Right lobe of liver (tissue), 4 donors: ENCODE measurements around the gene TSPAN14.

Experiments used
- POLR2A ChIP-seq: fragments of 450-650 bp; IDR thresholded peaks from one replicate; pipeline ENCODE4 v1.6.1; 2017; ENCODE audit warnings: antibody characterized with exemption, mild to moderate bottlenecking
- TF ChIP-seq, protein P1 (sequence below), 4 donors: fragments of 200-600 bp in 3 of 4; fragments of 450-650 bp in 1 of 4; IDR thresholded peaks; one replicate each; pipeline versions ENCODE4 v1.5.1 to v1.8.0; 2016 to 2022; ENCODE audit warnings: antibody characterized with exemption in 4 of 4, mild to moderate bottlenecking in 2 of 4
- donor health status: DM: no; HTN: no; CAD: no.
- donor health status: DM: no; HTN: no; CAD: no.
- donor health status: DM: no; HTN: yes; CAD: no.

DNA sequence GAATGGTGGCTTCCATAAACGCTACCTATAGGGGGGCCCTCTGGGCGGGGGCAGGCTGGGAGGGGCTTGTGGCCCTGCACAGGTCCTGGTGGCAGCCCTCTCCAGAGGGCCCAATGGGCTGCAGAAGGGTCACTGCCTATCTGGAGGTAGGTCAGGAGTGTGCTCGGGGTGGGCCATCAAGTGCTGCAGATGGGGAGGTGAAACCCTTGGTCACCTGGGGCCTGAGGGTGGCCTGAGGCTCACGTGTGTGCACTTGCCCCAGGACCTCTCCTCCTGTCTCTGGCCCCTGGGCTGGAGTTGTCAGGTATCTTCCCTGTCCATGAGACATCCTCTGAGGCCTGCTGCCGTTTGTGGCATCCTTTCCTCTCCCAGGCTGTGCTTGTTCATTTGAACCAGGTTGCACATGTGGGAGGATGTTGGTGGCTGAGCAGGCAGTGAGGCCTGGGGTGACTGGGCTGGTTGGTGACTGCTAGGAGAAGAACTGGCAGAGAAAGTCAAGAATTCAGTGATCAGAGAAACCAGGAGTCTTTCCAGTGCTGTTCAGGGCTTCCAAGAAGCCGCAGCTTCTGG lies 62.5 kb downstream of the TSPAN14 start:
- TF ChIP-seq, protein P1, sequence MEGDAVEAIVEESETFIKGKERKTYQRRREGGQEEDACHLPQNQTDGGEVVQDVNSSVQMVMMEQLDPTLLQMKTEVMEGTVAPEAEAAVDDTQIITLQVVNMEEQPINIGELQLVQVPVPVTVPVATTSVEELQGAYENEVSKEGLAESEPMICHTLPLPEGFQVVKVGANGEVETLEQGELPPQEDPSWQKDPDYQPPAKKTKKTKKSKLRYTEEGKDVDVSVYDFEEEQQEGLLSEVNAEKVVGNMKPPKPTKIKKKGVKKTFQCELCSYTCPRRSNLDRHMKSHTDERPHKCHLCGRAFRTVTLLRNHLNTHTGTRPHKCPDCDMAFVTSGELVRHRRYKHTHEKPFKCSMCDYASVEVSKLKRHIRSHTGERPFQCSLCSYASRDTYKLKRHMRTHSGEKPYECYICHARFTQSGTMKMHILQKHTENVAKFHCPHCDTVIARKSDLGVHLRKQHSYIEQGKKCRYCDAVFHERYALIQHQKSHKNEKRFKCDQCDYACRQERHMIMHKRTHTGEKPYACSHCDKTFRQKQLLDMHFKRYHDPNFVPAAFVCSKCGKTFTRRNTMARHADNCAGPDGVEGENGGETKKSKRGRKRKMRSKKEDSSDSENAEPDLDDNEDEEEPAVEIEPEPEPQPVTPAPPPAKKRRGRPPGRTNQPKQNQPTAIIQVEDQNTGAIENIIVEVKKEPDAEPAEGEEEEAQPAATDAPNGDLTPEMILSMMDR (IDR thresholded peaks at IDR 0.05): no peak
- TF ChIP-seq POLR2A: no peak
